AG04449 (cell line): Measurements from ENCODE around the gene MACC1.

Experiments used
- CTCF ChIA-PET: fragments of 350-600 bp; formaldehyde crosslinking; extraction: SDS; loops from one replicate; lab custom pipeline; 2021; ENCODE audit warnings: antibody characterized with exemption; lab: Yijun Ruan, JAX
- POLR2A ChIA-PET: fragments of 400-600, 350-600 bp; formaldehyde crosslinking; extraction: SDS; loops from one replicate; lab custom pipeline; 2020; ENCODE audit warnings: antibody characterized with exemption, inconsistent platforms; lab: Yijun Ruan, JAX
- DNase-seq: peaks from one replicate; pipeline ENCODE4 v3.0.0-alpha.2; 2010; ENCODE audit warnings: low read depth, low spot score
- H3K4me3 ChIP-seq: 2 replicates; pipeline ENCODE4 v1.5.1; 2011; ENCODE audit warnings: low read depth, mild to moderate bottlenecking, control low read depth, low read length
- TF ChIP-seq, protein P1 (sequence below): IDR thresholded peaks from one replicate; pipeline ENCODE4 v1.5.1; 2011; ENCODE audit warnings: mild to moderate bottlenecking, moderate library complexity, low read length, control low read depth, inconsistent platforms; ENCODE audit not compliant: insufficient read depth; ENCODE audit errors: missing control alignments

Gene MACC1

DNA sequence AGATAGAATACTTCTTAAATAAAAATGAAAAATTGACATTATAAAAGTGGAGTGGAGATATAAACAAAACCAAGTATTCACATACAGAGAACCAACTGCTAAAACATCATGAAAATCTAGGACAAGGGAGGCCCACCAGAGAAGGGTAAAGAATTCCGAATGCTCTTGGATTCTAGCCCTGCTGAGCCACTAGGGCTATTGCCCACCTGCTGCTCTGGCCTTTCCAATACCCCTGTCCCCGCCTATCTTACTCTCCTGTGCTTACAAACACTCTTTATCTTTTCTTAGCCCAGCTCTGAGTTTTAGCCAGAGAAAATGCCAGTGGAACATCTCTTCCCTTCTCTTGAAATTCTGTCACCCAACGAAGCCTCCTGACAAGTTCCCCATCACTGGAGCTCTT lies 100.3 kb downstream of the MACC1 start:
- TF ChIP-seq, protein P1, sequence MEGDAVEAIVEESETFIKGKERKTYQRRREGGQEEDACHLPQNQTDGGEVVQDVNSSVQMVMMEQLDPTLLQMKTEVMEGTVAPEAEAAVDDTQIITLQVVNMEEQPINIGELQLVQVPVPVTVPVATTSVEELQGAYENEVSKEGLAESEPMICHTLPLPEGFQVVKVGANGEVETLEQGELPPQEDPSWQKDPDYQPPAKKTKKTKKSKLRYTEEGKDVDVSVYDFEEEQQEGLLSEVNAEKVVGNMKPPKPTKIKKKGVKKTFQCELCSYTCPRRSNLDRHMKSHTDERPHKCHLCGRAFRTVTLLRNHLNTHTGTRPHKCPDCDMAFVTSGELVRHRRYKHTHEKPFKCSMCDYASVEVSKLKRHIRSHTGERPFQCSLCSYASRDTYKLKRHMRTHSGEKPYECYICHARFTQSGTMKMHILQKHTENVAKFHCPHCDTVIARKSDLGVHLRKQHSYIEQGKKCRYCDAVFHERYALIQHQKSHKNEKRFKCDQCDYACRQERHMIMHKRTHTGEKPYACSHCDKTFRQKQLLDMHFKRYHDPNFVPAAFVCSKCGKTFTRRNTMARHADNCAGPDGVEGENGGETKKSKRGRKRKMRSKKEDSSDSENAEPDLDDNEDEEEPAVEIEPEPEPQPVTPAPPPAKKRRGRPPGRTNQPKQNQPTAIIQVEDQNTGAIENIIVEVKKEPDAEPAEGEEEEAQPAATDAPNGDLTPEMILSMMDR: no peak
- ChIA-PET CTCF (no interaction called here), POLR2A (no interaction called here)
- H3K4me3 ChIP-seq: no peak overlapping the region
- no peak for DNase-seq

DNA sequence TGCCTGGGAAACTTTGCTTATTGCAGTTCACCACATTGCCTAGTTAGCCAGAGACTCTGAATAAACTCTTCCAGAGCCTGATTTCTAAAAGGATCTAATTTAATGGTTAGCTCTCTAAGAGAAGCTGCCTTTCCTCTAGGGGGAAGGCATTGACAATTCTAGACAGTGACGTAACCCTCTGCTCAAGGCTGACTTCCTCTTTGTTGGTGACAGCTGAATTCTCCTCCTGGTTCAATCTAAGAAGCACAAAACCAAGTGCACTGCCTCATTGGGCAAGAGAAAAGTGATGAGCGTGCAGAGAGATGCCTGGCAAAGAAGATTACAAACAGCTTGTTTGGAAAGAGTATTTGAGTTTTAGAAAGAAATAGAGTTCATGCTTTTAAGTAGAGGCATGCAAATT lies 102.7 kb downstream of the MACC1 start:
- H3K4me3 ChIP-seq: no peak overlapping the region
- TF ChIP-seq, protein P1: no peak
- DNase-seq: no peak
- POLR2A ChIA-PET: no interaction called here
- CTCF ChIA-PET: interaction anchor here (1.0 kb wide), 1 partner anchor 14 kb away, joined by 3 read pairs; no protein-coding TSS in a partner anchor

DNA sequence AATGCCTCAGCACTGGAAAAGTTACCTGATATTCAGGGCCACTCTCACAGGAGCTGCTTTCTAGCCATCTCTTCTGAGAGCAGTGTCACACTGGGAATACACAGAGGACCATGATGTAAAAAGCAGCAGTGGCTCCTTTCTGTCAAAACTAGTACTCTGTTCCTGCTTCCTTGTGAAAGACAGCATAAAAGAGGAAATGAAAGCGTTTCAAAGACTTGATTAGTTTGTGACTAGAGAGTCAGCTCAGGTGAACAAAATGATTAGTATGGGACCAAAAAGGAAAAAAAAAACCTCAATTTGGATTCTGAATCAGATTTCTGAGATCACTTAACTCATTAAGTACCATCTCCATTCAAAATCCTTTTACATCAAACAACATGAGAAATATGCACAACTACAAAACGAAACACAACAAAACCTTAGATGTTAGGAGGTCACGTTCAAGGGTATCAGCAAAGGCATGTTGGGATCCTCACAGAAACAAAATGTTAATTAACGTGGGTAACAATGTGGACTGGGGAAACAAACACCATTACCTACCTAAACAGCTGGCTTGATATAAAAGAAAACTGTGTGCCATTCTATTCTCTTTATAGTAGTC lies 103.7 kb downstream of the MACC1 start:
- POLR2A ChIA-PET: no interaction called here
- no peak overlapping the region for H3K4me3 ChIP-seq
- TF ChIP-seq, protein P1: no peak
- no peak for DNase-seq
- CTCF ChIA-PET: no interaction called here

DNA sequence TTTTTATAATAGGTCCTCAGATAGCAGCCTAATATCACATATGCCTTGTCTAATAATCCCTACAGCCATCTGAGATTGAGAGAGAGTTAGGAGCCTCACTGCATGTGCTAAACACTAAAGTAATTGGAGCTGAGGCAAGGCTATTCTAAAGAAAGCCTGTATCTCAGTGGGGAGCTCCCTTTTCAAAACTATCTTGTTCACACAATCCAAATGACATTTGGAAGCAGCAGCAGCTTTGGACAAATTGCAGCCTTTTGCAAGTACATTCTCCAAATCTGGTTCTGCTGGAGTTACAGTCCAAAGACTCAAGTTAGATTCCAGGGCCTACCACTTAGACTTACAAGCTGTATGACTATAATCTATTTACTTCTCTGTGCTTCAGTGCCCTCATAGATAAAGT lies 104.5 kb downstream of the MACC1 start:
- no peak for DNase-seq
- ChIA-PET CTCF (interaction anchor here (0.6 kb wide), 1 partner anchor 135 kb away, joined by 3 read pairs; no protein-coding TSS in a partner anchor), POLR2A (no interaction called here)
- TF ChIP-seq, protein P1: no peak
- H3K4me3 ChIP-seq: no peak overlapping the region

DNA sequence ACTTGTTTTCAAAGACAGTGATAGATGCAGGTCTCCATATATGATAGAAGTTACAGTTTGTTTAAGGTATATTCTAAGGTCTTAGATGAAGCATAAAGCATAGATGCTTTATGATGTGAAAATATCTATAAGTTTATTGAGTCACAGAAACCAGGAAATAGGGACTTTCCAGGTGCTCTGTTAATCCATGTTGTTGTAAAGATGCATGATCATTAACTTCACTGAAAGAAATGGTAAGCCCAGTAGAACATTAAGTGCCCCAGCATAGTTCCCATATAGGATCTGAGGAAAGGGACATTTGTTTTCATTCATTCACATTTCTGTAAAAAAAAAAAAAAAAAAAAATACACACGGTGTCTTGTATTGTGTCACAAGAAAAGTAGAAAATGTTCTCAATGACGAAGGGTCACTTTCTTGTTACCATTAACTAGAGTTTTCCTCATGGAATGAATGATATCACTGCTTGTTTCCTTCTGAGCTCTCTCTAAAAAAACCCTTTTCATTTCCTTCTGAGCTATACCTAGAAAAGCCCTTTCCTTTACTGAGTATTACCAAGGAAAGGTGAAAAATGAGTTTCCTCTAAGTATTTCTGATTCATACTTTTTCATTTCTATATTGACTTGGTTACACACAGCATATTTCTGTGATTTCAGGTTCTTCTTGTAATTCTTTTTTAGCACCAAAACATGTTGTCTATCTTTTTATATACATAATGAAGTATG lies 105.2 kb downstream of the MACC1 start:
- TF ChIP-seq, protein P1: no peak
- ChIA-PET POLR2A (no interaction called here), CTCF (interaction anchor here (0.6 kb wide), 1 partner anchor 136 kb away, joined by 3 read pairs; no protein-coding TSS in a partner anchor)
- H3K4me3 ChIP-seq: no peak overlapping the region
- no peak for DNase-seq

DNA sequence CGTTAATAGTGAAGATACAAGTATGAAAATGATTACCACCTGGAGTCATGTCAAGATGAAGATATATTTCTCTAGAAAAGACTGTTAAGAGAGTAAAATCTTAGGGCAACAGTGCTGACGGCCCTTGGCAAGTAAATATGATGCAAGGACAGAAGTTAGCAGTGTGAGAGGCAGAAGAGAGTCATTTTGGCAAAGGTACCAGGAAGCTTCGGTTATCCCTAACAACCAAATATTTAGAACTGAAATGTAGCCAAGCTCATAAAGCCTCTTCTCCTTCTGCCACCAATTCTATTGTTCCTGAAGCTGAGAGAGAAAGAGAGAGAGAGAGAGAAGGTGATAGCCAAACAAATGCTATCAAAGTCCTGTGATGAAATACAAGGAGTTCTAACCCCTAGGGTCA lies 109.6 kb downstream of the MACC1 start:
- H3K4me3 ChIP-seq: no peak overlapping the region
- CTCF ChIA-PET: no interaction called here
- POLR2A ChIA-PET: no interaction called here
- TF ChIP-seq, protein P1: no peak
- no peak for DNase-seq
